H1 (cell line): ENCODE results near the gene GTF2A2. TPM values are rescaled to one million over a fixed set of nuclear protein-coding genes. Genes with fewer than 3 reads are reported as not detected.

Experiments used
- CTCF ChIA-PET: fragments of 300-600 bp; sonication (Branson Sonifier 250); formaldehyde crosslinking; loops from one replicate; lab custom pipeline; 2021; ENCODE audit not compliant: partially characterized antibody; lab: Charles Lee
- POLR2A ChIA-PET: fragments of 300-600 bp; sonication (Branson Sonifier 250); formaldehyde crosslinking; loops from one replicate; lab custom pipeline; 2021; ENCODE audit warnings: inconsistent platforms; ENCODE audit not compliant: partially characterized antibody; lab: Charles Lee
- DNase-seq, 2 experiments: peaks; one replicate each; pipeline versions ENCODE4 v3.0.0 to v3.0.0-alpha.2; 2010 to 2022; ENCODE audit warnings: low spot score in 2 of 2, low read depth in 1 of 2, mixed read lengths in 1 of 2
- FAIRE-seq: peaks from 2 replicates; lab custom pipeline; 2011; peaks lifted over from hg19 to GRCh38; lab: Jason Lieb, UNC
- H2AFZ ChIP-seq: 2 replicates; pipeline ENCODE4 v1.8.1; 2012; ENCODE audit warnings: low read length, inconsistent platforms
- H2AK5ac ChIP-seq: 2 replicates; pipeline ENCODE4 v1.6.1; 2013; ENCODE audit warnings: low read depth, low read length
- H2BK120ac ChIP-seq: replicated peaks from 2 replicates; pipeline ENCODE3; 2013; ENCODE audit warnings: low read depth, low read length, inconsistent platforms
- H2BK12ac ChIP-seq: 2 replicates; pipeline ENCODE4 v1.6.1; 2013; ENCODE audit warnings: low read depth, low read length
- H2BK15ac ChIP-seq: 2 replicates; pipeline ENCODE4 v1.6.1; 2013; ENCODE audit warnings: low read length
- H2BK20ac ChIP-seq: 2 replicates; pipeline ENCODE4 v1.6.1; 2013; ENCODE audit warnings: low read length
- H2BK5ac ChIP-seq: 2 replicates; pipeline ENCODE4 v1.6.1; 2013; ENCODE audit warnings: low read depth, low read length
- H3K14ac ChIP-seq: 2 replicates; pipeline ENCODE4 v1.6.1; 2013; ENCODE audit warnings: inconsistent platforms; ENCODE audit not compliant: insufficient read length
- H3K18ac ChIP-seq: 2 replicates; pipeline ENCODE4 v1.6.1; 2013; ENCODE audit warnings: low read length; ENCODE audit errors: extremely low read depth
- H3K23ac ChIP-seq: 2 replicates; pipeline ENCODE4 v1.6.1; 2013; ENCODE audit warnings: inconsistent platforms; ENCODE audit not compliant: insufficient read length
- H3K23me2 ChIP-seq: 2 replicates; pipeline ENCODE4 v1.6.1; 2013; ENCODE audit warnings: low read depth, low read length
- H3K27ac ChIP-seq: 2 replicates; pipeline ENCODE4 v1.6.1; 2011; ENCODE audit warnings: low read depth, low read length, inconsistent platforms
- H3K27me3 ChIP-seq, 4 experiments: replicated peaks in 1 of 4; 1 replicate in 1 of 4; 2 replicates in 3 of 4; pipeline versions ENCODE4 v1.6.1 to v1.8.1; 2011 to 2013; ENCODE audit warnings: low read length in 3 of 4, mild to moderate bottlenecking in 3 of 4, inconsistent platforms in 2 of 4, mixed read lengths in 2 of 4, moderate library complexity in 1 of 4; ENCODE audit not compliant: control insufficient read depth in 3 of 4, insufficient read depth in 3 of 4; ENCODE audit errors: extremely low read depth in 1 of 4
- H3K36me3 ChIP-seq, 4 experiments: 2 replicates each; pipeline versions ENCODE4 v1.6.1 to v1.8.1; 2011 to 2013; ENCODE audit warnings: mild to moderate bottlenecking in 4 of 4, low read length in 3 of 4, moderate library complexity in 2 of 4, control low read depth in 1 of 4, inconsistent platforms in 1 of 4; ENCODE audit not compliant: insufficient read depth in 4 of 4, control insufficient read depth in 2 of 4
- H3K4ac ChIP-seq: replicated peaks from 2 replicates; pipeline ENCODE3; 2013; ENCODE audit warnings: low read length, low read depth, mixed read lengths, inconsistent platforms; ENCODE audit not compliant: insufficient read length
- H3K4me1 ChIP-seq, 4 experiments: replicated peaks in 1 of 4; 1 replicate in 1 of 4; 2 replicates in 3 of 4; pipeline versions ENCODE4 v1.6.1 to v1.8.1; 2011 to 2013; ENCODE audit warnings: low read length in 3 of 4, inconsistent platforms in 2 of 4, mixed read lengths in 1 of 4; ENCODE audit not compliant: insufficient read depth in 4 of 4, control insufficient read depth in 3 of 4
- H3K4me2 ChIP-seq, 2 experiments: 2 replicates each; pipeline versions ENCODE4 v1.6.1 to v1.8.1; 2011 to 2013; ENCODE audit warnings: low read depth in 2 of 2, low read length in 2 of 2, control low read depth in 1 of 2, inconsistent platforms in 1 of 2, mild to moderate bottlenecking in 1 of 2; ENCODE audit not compliant: insufficient read depth in 1 of 2
- H3K4me3 ChIP-seq, 4 experiments: fragments of 200-600, 300-600 bp in 1 of 4; sonication (generic), shearing (Covaris generic), sonication (Bioruptor Twin) in 1 of 4; 2 replicates each; pipeline versions ENCODE4 v1.5.1 to v1.8.1; 2011 to 2016; ENCODE audit warnings: low read length in 4 of 4, low read depth in 3 of 4, control low read depth in 2 of 4, inconsistent platforms in 2 of 4, mild to moderate bottlenecking in 2 of 4, mixed read lengths in 1 of 4, moderate library complexity in 1 of 4; ENCODE audit not compliant: insufficient read depth in 2 of 4; ENCODE audit errors: extremely low read depth in 1 of 4
- H3K56ac ChIP-seq: replicated peaks from 2 replicates; pipeline ENCODE3; 2013; ENCODE audit warnings: low read depth, mild to moderate bottlenecking, mixed read lengths, low read length, inconsistent platforms; ENCODE audit not compliant: insufficient read length
- H3K79me1 ChIP-seq: 2 replicates; pipeline ENCODE4 v1.6.1; 2013; ENCODE audit warnings: low read depth, low read length, control low read depth
- H3K79me2 ChIP-seq, 2 experiments: 2 replicates each; pipeline versions ENCODE4 v1.6.1 to v1.8.1; 2012 to 2013; ENCODE audit warnings: low read length in 2 of 2, mild to moderate bottlenecking in 2 of 2, inconsistent platforms in 1 of 2; ENCODE audit not compliant: insufficient read depth in 2 of 2, control insufficient read depth in 1 of 2
- H3K9ac ChIP-seq, 4 experiments: replicated peaks in 1 of 4; 1 replicate in 1 of 4; 2 replicates in 3 of 4; pipeline versions ENCODE4 v1.6.1 to v1.8.1; 2011 to 2013; ENCODE audit warnings: low read depth in 3 of 4, low read length in 3 of 4, control low read depth in 2 of 4, mild to moderate bottlenecking in 2 of 4, moderate library complexity in 2 of 4, inconsistent platforms in 1 of 4; ENCODE audit errors: extremely low read depth in 1 of 4
- H3K9me3 ChIP-seq, 2 experiments: 2 replicates each; pipeline versions ENCODE4 v1.6.1 to v1.8.1; 2012 to 2013; ENCODE audit warnings: mild to moderate bottlenecking in 2 of 2, moderate library complexity in 2 of 2, control low read depth in 1 of 2, inconsistent platforms in 1 of 2, low read depth in 1 of 2, low read length in 1 of 2, mixed read lengths in 1 of 2; ENCODE audit not compliant: insufficient read depth in 2 of 2
- H4K20me1 ChIP-seq, 2 experiments: replicated peaks in 1 of 2; 2 replicates each; pipeline versions ENCODE3 to v1.8.1; 2011 to 2013; ENCODE audit warnings: inconsistent platforms in 2 of 2, low read length in 2 of 2, mild to moderate bottlenecking in 1 of 2; ENCODE audit not compliant: insufficient read depth in 2 of 2, control insufficient read depth in 1 of 2
- H4K5ac ChIP-seq: 2 replicates; pipeline ENCODE4 v1.6.1; 2013; ENCODE audit warnings: low read length, low read depth, mixed read lengths, inconsistent platforms; ENCODE audit not compliant: insufficient read length
- H4K8ac ChIP-seq: 2 replicates; pipeline ENCODE4 v1.8.0; 2013; ENCODE audit warnings: mild to moderate bottlenecking, moderate library complexity, low read length, inconsistent platforms; ENCODE audit not compliant: insufficient read depth; ENCODE audit errors: extremely low read depth
- H4K91ac ChIP-seq: replicated peaks from 2 replicates; pipeline ENCODE3; 2013; ENCODE audit warnings: low read length, mixed read lengths, inconsistent platforms; ENCODE audit not compliant: insufficient read length
- CHD2 ChIP-seq: IDR thresholded peaks from 2 replicates; pipeline ENCODE4 v1.6.1; 2012; ENCODE audit warnings: low read length, improper control_type of control experiment
- SP1 ChIP-seq: IDR thresholded peaks from 2 replicates; pipeline ENCODE4 v1.6.1; 2011; ENCODE audit warnings: low read depth, low read length
- WGBS, 2 experiments: shearing (Covaris generic) in 1 of 2; methylation state at CpG; one replicate each; pipeline versions ENCODE4 v1.1.6 to v1.1.7; 2013 to 2015; ENCODE audit warnings: low lambda C conversion rate in 2 of 2, mixed read lengths in 2 of 2, inconsistent platforms in 1 of 2, low coverage in 1 of 2, missing lambda C conversion rate in 1 of 2; ENCODE audit not compliant: insufficient replicate concordance in 2 of 2, insufficient coverage in 1 of 2, insufficient read length in 1 of 2; ENCODE audit errors: extremely low coverage in 1 of 2, missing lambda C conversion rate in 1 of 2; 5-methylcytosine and 5-hydroxymethylcytosine counted together
- polyA plus RNA-seq, 7 experiments: library from polyadenylated mRNA; depleted of rRNA in 3 of 7; stranded (reverse) in 5 of 7; unstranded in 2 of 7; fragments of >200 nt in 5 of 7; fragments of 200-250 nt in 2 of 7; gene quantifications; 1 replicate in 5 of 7; 2 replicates in 1 of 7; 4 replicates in 1 of 7; pipeline versions ENCODE4 v1.2.1 to v1.2.3, GENCODE V29; 2011 to 2013; ENCODE audit warnings: missing spikeins in 2 of 7, mixed read lengths in 2 of 7
- total RNA-seq: library from RNA; stranded (reverse); fragmentation: NEBNext Ultra II Directional; extraction: Animal tissue kit (Norgen Biotek cat#: 25700); gene quantifications from 2 replicates; pipeline ENCODE4 v1.2.1, GENCODE V29; 2021

Gene GTF2A2
- total and polyA plus RNA-seq, 2 of the 8 experiments (the other 6 are each of a cell fraction or from before 2014, with no cell fraction given) = 52.2 to 161 TPM

GRCh38 chr15:59678172-59678571 lies 20.9 kb upstream of the GTF2A2 start:
- no peak overlapping the region for H2AK5ac ChIP-seq
- H3K14ac ChIP-seq = no peak overlapping the region
- H3K27me3 ChIP-seq = no peaks in the 10 kb centered on the region
- H2BK15ac ChIP-seq = no peak overlapping the region
- ChIA-PET CTCF (interaction anchor here (1.2 kb wide), 1 partner anchor 146 kb away, joined by 3 read pairs; no protein-coding TSS in a partner anchor), POLR2A (no interaction called here)
- H4K91ac ChIP-seq = no peak overlapping the region
- H3K9me3 ChIP-seq = no peaks in the 10 kb centered on the region
- no peaks in the 10 kb centered on the region for H3K79me1 ChIP-seq
- no peak overlapping the region for H3K4me2 ChIP-seq
- FAIRE-seq = no peak
- peaks cover 4 to 5% of the 10 kb centered on the region in 2 experiments for H4K20me1 ChIP-seq
- H3K36me3 ChIP-seq = peaks cover 6 to 70% (median 42%) of the 10 kb centered on the region in 4 experiments
- no peak overlapping the region for H4K5ac ChIP-seq
- H3K9ac ChIP-seq = no peak overlapping the region
- H3K4me3 ChIP-seq = no peak overlapping the region
- no peak overlapping the region for H3K27ac ChIP-seq
- H3K4ac ChIP-seq = no peak overlapping the region
- H3K23me2 ChIP-seq = no peaks in the 10 kb centered on the region
- H2BK12ac ChIP-seq = no peak overlapping the region
- H3K56ac ChIP-seq = no peak overlapping the region
- no peak overlapping the region for H2BK20ac ChIP-seq
- H2BK120ac ChIP-seq = no peak overlapping the region
- no peak overlapping the region for H3K23ac ChIP-seq
- 83% methylated on average over 1 of the region's 1 CpG; no CpG with 5 or more reads in 1 of the 2 experiments for WGBS, 2 experiments
- peaks cover 0 to 8% of the 10 kb centered on the region in 2 experiments; a peak in 3 of 4 replicates for H3K79me2 ChIP-seq
- H3K4me1 ChIP-seq = no peaks in the 10 kb centered on the region
- no peak for DNase-seq
- no peak overlapping the region for H3K18ac ChIP-seq
- H2BK5ac ChIP-seq = no peak overlapping the region
- H2AFZ ChIP-seq = no peak overlapping the region
- H4K8ac ChIP-seq = no peak overlapping the region
- no peak for TF ChIP-seq SP1
- no peak for TF ChIP-seq CHD2
